ENCODE results near the gene DHX40. TPM values are rescaled to one million over a fixed set of nuclear protein-coding genes. Genes with fewer than 3 reads are reported as not detected.
A peak's percentile ranks its signal among the peaks of the same experiment; 100 is the strongest.

DHX40 gene
- total and polyA plus RNA-seq, 2 of the 8 experiments (the other 6 are each of a cell fraction or from before 2014, with no cell fraction given): 13.5 to 28.3 TPM

GRCh38 chr17:59558953-59559352 is 6.5 kb upstream of the DHX40 start:
- H2BK120ac ChIP-seq (replicated peaks; ENCODE audit: low read depth, low read length): no peak overlapping the region
- no peak overlapping the region for H3K56ac ChIP-seq (replicated peaks; ENCODE audit: insufficient read length, low read depth, low read length)
- H3K79me1 ChIP-seq (ENCODE audit: low read depth, low read length): no peaks in the 10 kb centered on the region
- no peak overlapping the region for H2BK20ac ChIP-seq (ENCODE audit: low read length)
- no peaks in the 10 kb centered on the region for H3K23me2 ChIP-seq (ENCODE audit: low read depth, low read length)
- ChIA-PET POLR2A (ENCODE audit: partially characterized antibody) (no interaction called here), CTCF (ENCODE audit: partially characterized antibody) (interaction anchor here (0.7 to 4.0 kb wide), 11 partner anchors 9 to 248 kb away, joined by 3 to 31 read pairs (median 5); no protein-coding TSS in a partner anchor)
- no peak overlapping the region for H4K8ac ChIP-seq (ENCODE audit: extremely low read depth, insufficient read depth, low read length)
- no peak overlapping the region for H3K4me2 ChIP-seq (ENCODE audit: insufficient read depth in 1 of 2, low read depth in 2 of 2, low read length in 2 of 2)
- no peak overlapping the region for H3K9ac ChIP-seq (replicated peaks in 1 of 4; ENCODE audit: extremely low read depth in 1 of 4, low read depth in 3 of 4, low read length in 3 of 4)
- DNase-seq (ENCODE audit: low read depth in 1 of 2, low spot score in 2 of 2) (no peak), FAIRE-seq (no peak)
- no peak overlapping the region for H2AK5ac ChIP-seq (ENCODE audit: low read depth, low read length)
- H2BK5ac ChIP-seq (ENCODE audit: low read depth, low read length): no peak overlapping the region
- H3K9me3 ChIP-seq (ENCODE audit: insufficient read depth in 2 of 2, low read depth in 1 of 2, low read length in 1 of 2): no peaks in the 10 kb centered on the region
- H4K5ac ChIP-seq (ENCODE audit: insufficient read length, low read depth, low read length): no peak overlapping the region
- H4K91ac ChIP-seq (replicated peaks; ENCODE audit: insufficient read length, low read length): no peak overlapping the region
- H3K4ac ChIP-seq (replicated peaks; ENCODE audit: insufficient read length, low read depth, low read length): no peak overlapping the region
- no peak overlapping the region for H2AFZ ChIP-seq (ENCODE audit: low read length)
- H4K20me1 ChIP-seq (replicated peaks in 1 of 2; ENCODE audit: control insufficient read depth in 1 of 2, insufficient read depth in 2 of 2, low read length in 2 of 2): no peaks in the 10 kb centered on the region
- H3K79me2 ChIP-seq (ENCODE audit: control insufficient read depth in 1 of 2, insufficient read depth in 2 of 2, low read length in 2 of 2): no peaks in the 10 kb centered on the region
- no peaks in the 10 kb centered on the region for H3K27me3 ChIP-seq (replicated peaks in 1 of 4; ENCODE audit: control insufficient read depth in 3 of 4, extremely low read depth in 1 of 4, insufficient read depth in 3 of 4, low read length in 3 of 4)
- no peak overlapping the region for H3K18ac ChIP-seq (ENCODE audit: extremely low read depth, low read length)
- H2BK15ac ChIP-seq (ENCODE audit: low read length): no peak overlapping the region
- no peak overlapping the region for H3K23ac ChIP-seq (ENCODE audit: insufficient read length)
- no peak overlapping the region for H3K4me3 ChIP-seq (ENCODE audit: extremely low read depth in 1 of 4, insufficient read depth in 2 of 4, low read depth in 3 of 4, low read length in 4 of 4)
- H3K27ac ChIP-seq (ENCODE audit: low read depth, low read length): no peak overlapping the region
- no peak overlapping the region for H3K14ac ChIP-seq (ENCODE audit: insufficient read length)
- no peak overlapping the region for H2BK12ac ChIP-seq (ENCODE audit: low read depth, low read length)
- TF ChIP-seq SIN3A (conservative IDR thresholded peaks at IDR 0.05 in 1 of 2, IDR thresholded peaks at IDR 0.05 in 1 of 2; ENCODE audit: low read depth in 1 of 2, low read length in 2 of 2) (no peak), RAD21 (IDR thresholded peaks at IDR 0.05 in 1 of 2, conservative IDR thresholded peaks at IDR 0.05 in 1 of 2; ENCODE audit: low read depth in 2 of 2, low read length in 2 of 2) (peak in 1 of 2 experiments; percentile 21; a peak in 2 of 4 replicates)
- no peaks in the 10 kb centered on the region for H3K36me3 ChIP-seq (ENCODE audit: control insufficient read depth in 2 of 4, insufficient read depth in 4 of 4, low read length in 3 of 4)
- no peaks in the 10 kb centered on the region for H3K4me1 ChIP-seq (replicated peaks in 1 of 4; ENCODE audit: control insufficient read depth in 3 of 4, insufficient read depth in 4 of 4, low read length in 3 of 4)
